ENCODE measurements around the gene FBN2.

- TF ChIP-seq CTCF (IDR thresholded peaks at IDR 0.05; ENCODE audit: poor library complexity) = peak; percentile 60
- no peak for TF ChIP-seq EZH2 (IDR thresholded peaks at IDR 0.05; ENCODE audit: borderline replicate concordance)
Measured at GRCh38 chr5:128498844-128499455, 39.1 kb downstream of the FBN2 start.
